ENCODE data around the gene STAP2. TPM values are rescaled to one million over a fixed set of nuclear protein-coding genes. Genes with fewer than 3 reads are reported as not detected.
A peak's percentile ranks its signal among the peaks of the same experiment; 100 is the strongest.

STAP2 gene
- total RNA-seq, 1 donor, result 9.9 TPM

DNA sequence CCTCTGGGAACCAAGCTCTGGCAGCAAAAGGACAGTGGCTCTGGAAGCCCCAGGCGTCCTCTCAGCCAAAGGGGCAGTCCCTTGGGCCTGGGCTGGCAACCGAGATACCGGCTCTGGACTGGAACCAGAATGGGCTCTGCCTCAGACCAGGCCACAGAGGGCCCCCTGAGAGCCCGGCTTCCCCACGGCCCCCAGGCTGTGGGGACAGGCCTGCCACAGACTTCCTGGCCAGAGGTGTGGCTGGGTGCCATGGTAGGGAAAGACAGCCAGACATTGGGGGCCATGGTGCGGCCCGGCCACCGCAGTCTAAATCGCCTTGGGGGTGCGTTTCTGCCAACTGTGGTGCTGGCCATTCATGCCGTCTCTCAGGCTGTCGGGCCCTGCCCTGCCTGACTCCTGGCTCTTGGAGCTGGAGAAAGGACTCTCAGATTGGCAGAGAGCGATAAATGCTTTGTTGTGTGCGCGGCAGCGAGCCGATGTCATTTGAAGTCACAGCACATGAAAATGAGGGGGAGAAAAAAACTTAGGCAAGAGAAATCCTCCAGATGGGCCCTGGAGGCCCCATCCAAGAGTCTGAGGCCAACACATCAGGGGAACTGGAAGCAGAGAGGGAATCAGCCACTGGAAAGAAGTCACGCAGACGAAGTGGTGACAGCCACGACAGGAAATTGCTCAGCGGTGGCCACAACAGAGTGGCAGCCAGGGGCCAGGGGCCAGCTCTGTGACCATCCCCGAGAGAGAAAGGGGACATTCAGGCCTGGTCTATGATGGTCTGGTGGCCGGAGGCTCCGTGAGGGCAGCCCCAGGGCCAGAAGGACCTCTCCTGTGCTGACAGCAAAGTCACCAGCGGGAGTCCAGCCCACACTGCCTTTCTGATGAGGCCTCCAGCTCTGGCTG, 35.2 kb upstream of the STAP2 start:
- TF ChIP-seq, protein P1, sequence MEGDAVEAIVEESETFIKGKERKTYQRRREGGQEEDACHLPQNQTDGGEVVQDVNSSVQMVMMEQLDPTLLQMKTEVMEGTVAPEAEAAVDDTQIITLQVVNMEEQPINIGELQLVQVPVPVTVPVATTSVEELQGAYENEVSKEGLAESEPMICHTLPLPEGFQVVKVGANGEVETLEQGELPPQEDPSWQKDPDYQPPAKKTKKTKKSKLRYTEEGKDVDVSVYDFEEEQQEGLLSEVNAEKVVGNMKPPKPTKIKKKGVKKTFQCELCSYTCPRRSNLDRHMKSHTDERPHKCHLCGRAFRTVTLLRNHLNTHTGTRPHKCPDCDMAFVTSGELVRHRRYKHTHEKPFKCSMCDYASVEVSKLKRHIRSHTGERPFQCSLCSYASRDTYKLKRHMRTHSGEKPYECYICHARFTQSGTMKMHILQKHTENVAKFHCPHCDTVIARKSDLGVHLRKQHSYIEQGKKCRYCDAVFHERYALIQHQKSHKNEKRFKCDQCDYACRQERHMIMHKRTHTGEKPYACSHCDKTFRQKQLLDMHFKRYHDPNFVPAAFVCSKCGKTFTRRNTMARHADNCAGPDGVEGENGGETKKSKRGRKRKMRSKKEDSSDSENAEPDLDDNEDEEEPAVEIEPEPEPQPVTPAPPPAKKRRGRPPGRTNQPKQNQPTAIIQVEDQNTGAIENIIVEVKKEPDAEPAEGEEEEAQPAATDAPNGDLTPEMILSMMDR (IDR thresholded peaks at IDR 0.05; ENCODE audit: insufficient read depth, low read depth, low read length), result no peak
- no peak overlapping the region for H3K4me3 ChIP-seq (ENCODE audit: low read depth, low read length)
- peak; percentile 38 for DNase-seq (ENCODE audit: low read depth)

DNA sequence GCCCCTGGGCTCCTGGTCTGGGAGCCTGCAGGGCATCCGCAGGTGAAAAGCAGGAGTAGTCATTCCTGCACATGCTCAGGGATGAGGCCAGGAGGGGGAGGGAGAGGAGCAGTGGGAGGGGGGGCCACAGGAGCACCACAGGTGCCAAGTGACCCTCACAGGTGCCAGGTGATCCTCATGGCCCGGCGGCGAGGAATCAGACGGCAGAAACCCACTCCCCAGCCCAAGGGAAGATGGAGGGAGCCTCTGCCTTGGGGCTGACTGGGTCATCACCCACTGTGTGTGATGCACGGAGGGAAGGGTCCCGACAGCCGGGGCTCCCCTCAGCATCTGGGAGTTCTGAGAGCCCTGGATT, 34.4 kb upstream of the STAP2 start:
- no peak overlapping the region for H3K4me3 ChIP-seq (ENCODE audit: low read depth, low read length)
- TF ChIP-seq, protein P1 (IDR thresholded peaks at IDR 0.05; ENCODE audit: insufficient read depth, low read depth, low read length), result no peak
- no peak for DNase-seq (ENCODE audit: low read depth)

DNA sequence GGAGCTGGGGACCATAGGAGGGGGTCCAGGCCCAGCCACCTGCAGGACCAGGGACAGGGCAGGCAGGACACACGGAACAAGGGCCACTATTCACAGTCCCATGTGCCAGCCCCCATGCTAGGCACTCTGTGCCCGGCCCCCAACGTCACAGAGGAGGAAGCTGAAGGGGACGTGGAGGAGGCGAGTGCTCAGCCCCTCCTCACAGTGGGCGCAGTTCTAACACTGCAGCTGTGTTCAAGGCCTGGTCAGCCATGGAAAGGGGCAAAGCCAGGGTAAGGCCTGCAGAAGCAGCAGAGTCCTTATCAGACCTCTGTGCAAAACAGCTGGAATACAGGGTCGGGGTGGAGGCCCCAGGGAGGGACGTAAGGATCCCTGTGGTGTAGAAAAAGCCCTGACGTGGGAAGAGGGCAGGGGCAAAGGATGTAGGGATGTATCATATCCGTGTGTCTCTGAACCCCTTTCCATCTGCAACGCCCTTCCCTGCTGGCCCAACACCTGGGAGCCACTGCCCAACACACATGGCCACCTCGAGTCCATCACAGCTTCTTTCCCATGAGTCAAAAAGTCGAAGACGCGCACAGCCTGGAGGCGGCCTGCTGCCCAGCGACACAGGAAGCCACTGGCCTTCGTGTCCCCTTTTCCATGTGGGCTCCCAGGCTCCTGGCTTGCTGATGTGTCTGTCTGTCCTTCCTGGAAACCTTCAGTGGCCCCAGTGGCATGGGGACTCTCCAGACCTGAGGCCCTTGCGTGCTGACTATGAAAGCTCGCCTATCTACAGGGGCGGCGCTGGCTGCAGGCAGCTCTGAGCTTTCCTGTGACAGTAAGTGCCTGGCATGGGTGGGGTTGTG, 33.8 kb upstream of the STAP2 start:
- TF ChIP-seq, protein P1 (IDR thresholded peaks at IDR 0.05; ENCODE audit: insufficient read depth, low read depth, low read length), result no peak
- no peak overlapping the region for H3K4me3 ChIP-seq (ENCODE audit: low read depth, low read length)
- DNase-seq (ENCODE audit: low read depth), result no peak

DNA sequence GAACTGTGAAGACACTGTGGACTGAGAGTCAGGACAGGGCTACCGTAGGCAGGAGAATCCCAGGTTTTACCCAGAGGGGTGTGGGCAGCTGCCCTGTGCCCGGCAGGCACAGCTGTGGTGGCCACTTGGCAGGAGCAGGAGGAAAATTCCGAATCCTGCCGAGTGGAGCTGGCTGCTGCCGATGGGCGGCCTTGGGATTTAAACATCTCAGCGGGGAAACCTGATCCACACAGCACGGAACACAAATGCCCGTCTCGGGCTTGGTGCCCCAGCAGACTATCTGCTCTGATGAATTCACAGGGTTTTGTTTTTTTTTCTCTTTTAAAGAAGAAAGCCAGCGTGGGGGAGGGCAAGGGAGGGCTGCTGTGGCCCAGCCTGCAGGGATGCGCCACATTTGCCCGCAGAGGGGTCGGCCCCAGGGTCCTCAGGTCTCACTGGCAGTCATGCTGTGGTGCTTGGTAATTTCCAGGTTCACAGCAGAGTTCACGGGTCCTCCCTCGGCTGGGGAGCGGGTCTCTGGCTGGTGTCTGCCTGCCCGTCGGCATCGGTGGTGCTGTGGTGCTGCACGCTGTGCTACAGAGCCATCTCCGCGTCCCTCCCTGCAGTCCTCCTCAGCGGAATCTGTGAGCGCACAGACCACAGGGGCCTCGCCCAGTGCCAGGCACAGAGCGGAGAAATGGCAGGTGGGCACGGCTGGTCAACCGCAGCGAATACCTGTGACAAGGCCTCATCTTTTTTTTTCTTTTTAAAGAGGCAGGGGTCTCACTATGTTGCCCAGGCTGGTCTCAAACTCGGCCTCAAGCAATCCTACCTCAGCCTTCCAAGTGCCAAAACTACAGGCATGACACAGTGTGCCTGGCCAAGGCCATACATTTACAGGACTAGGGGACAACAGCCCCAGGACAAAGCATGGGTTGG, 32.9 kb upstream of the STAP2 start:
- H3K4me3 ChIP-seq (ENCODE audit: low read depth, low read length), result no peak overlapping the region
- TF ChIP-seq, protein P1 (IDR thresholded peaks at IDR 0.05; ENCODE audit: insufficient read depth, low read depth, low read length), result no peak
- DNase-seq (ENCODE audit: low read depth), result no peak

DNA sequence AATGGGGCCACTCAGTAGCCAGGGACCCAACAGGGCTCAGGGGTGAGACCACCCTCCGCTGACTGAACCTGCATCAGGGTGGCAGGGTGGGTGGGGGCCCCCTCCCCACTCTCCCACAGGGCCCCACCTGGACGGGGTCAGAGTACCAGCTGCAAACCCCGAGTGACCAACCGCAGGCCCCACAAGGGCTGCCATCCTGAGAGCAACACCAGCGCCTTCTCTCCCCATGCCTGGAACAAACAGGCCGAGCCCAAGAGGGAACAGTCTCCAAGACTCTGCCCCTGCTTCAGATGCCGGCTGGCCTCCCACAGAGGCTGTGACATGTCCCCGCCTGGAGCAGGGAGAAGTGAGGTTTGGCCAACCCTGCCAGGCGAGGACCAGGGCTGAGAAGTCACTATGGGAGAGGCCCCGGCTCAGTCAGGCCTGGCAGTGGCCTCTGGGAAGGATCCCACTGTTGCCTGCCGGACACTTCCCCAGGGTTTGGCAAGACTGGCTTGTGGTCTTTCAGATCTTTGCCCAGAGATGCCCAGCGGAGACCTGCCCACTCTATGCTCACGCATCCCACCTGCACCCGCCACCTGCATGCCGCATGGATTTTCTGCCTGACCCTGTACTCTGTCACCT, 31.9 kb upstream of the STAP2 start:
- TF ChIP-seq, protein P1 (IDR thresholded peaks at IDR 0.05; ENCODE audit: insufficient read depth, low read depth, low read length), result no peak
- no peak for DNase-seq (ENCODE audit: low read depth)
- no peak overlapping the region for H3K4me3 ChIP-seq (ENCODE audit: low read depth, low read length)

DNA sequence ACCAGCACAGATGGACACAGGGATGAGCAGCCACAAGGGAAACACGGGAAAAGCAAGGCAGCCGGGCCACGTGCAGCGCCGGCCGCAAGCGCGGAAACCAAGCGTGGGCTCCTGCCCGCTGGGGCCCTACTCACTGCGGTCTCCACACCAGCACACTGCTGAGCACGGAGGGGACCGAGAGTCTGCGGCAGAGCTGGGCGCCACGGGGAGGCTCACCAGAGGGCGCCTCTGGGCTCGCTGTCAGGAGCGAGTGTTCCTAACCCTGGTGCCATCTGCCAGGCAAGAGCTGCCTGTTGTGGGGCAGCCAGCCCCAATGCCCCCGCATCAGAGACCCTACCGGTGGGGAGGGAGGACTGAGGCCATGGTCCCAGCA, 31.2 kb upstream of the STAP2 start:
- no peak overlapping the region for H3K4me3 ChIP-seq (ENCODE audit: low read depth, low read length)
- TF ChIP-seq, protein P1 (IDR thresholded peaks at IDR 0.05; ENCODE audit: insufficient read depth, low read depth, low read length), result peak; percentile 50
- peak; percentile 45 for DNase-seq (ENCODE audit: low read depth)
